ENCODE measurements around the gene TJP1.

Gene TJP1

DNA sequence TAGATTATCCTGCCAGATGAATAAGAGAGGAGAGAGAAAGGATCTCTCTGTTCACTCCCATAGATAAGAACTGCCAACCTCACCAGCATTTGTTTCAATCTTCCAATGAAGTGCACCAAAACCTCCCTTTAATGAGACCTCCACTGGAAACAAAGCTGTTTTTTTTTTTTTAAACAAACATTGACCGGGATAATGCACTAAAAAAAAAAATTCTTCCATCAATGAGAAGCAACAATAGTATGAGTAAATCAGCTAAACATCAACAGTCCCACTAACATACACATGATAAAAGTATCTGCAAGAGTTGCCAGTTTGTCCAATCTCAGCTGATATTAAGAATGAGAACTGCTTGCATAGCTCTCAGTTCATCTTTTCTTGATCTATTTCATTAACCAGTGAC, 19.9 kb downstream of the TJP1 start:
- H3K27me3 ChIP-seq (ENCODE audit: insufficient read depth, low read depth, severe bottlenecking) = no peaks in the 10 kb centered on the region
- no peak for DNase-seq
- H3K36me3 ChIP-seq = peaks cover 16% of the 10 kb centered on the region
- TF ChIP-seq, protein P1, sequence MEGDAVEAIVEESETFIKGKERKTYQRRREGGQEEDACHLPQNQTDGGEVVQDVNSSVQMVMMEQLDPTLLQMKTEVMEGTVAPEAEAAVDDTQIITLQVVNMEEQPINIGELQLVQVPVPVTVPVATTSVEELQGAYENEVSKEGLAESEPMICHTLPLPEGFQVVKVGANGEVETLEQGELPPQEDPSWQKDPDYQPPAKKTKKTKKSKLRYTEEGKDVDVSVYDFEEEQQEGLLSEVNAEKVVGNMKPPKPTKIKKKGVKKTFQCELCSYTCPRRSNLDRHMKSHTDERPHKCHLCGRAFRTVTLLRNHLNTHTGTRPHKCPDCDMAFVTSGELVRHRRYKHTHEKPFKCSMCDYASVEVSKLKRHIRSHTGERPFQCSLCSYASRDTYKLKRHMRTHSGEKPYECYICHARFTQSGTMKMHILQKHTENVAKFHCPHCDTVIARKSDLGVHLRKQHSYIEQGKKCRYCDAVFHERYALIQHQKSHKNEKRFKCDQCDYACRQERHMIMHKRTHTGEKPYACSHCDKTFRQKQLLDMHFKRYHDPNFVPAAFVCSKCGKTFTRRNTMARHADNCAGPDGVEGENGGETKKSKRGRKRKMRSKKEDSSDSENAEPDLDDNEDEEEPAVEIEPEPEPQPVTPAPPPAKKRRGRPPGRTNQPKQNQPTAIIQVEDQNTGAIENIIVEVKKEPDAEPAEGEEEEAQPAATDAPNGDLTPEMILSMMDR (IDR thresholded peaks at IDR 0.05; ENCODE audit: low read depth, low read length) = no peak
- H3K27ac ChIP-seq = no peak overlapping the region
- no peak overlapping the region for H3K4me3 ChIP-seq (ENCODE audit: low read depth, low read length)
- H3K9me3 ChIP-seq (ENCODE audit: severe bottlenecking) = no peaks in the 10 kb centered on the region

DNA sequence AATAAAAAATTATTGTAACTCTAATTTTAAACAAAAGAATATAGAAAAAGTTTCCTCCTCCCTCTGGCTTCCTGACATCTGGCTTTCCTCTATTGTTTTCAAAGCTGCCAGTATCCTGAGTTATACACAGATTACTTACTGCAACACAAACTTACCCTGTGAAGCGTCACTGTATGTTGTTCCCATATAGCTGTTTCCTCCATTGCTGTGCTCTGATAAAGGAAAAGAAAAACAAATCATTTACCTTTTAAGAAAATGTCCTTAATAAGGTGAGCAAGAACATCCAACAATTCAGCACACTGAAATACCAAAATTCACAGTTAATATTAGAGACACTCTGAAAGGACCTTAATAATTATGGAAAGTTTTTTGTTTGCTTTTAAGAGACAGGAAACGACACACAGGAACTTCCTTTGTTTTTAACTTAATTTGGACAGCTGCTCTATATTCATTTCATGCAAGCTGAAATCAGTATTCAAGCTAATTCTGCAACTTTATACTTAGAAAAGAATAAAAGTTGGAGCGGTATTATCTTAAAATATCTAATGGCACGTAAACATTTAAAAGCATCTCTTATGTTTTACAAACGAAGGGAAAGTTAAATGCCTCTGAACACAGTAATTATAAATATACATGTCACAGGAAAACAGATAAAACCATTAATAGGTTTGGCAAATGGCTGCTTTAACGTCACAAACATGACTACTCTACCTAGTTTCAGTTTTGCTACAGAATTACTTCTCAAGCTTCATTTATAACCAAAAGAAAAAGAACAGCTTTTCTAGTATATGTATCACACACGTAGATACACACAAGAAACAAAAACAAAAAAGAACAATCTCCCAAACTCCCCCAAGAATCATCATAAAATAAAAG, 21.5 kb downstream of the TJP1 start:
- Histone ChIP-seq H3K36me3 (peaks cover 19% of the 10 kb centered on the region), H3K27ac (no peak overlapping the region), H3K9me3 (ENCODE audit: severe bottlenecking) (no peaks in the 10 kb centered on the region), H3K27me3 (ENCODE audit: insufficient read depth, low read depth, severe bottlenecking) (no peaks in the 10 kb centered on the region), H3K4me3 (ENCODE audit: low read depth, low read length) (no peak overlapping the region)
- DNase-seq = no peak
- TF ChIP-seq, protein P1 (IDR thresholded peaks at IDR 0.05; ENCODE audit: low read depth, low read length) = no peak

DNA sequence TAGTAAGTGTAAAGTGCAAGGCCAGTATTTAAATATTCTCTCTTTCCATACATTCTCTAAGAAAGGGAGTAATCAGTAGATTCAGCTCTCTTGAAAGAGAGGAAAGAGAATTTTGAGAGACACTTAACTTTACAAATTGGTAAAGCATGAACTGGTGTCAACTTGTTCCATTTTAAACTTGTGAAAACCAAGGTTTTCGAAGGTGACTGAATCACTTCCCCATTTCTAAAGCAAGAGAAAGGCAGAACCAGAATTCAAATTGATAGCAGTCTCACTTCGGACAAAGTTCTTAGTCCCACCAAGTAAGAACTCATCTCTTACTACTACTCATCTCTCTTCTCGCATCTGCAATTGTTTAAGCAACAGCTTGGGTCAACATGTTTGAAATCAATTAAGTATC, 22.4 kb downstream of the TJP1 start:
- TF ChIP-seq, protein P1 (IDR thresholded peaks at IDR 0.05; ENCODE audit: low read depth, low read length) = no peak
- Histone ChIP-seq H3K4me3 (ENCODE audit: low read depth, low read length) (no peak overlapping the region), H3K27ac (no peak overlapping the region), H3K36me3 (peaks cover 19% of the 10 kb centered on the region), H3K27me3 (ENCODE audit: insufficient read depth, low read depth, severe bottlenecking) (no peaks in the 10 kb centered on the region), H3K9me3 (ENCODE audit: severe bottlenecking) (no peaks in the 10 kb centered on the region)
- DNase-seq = no peak

DNA sequence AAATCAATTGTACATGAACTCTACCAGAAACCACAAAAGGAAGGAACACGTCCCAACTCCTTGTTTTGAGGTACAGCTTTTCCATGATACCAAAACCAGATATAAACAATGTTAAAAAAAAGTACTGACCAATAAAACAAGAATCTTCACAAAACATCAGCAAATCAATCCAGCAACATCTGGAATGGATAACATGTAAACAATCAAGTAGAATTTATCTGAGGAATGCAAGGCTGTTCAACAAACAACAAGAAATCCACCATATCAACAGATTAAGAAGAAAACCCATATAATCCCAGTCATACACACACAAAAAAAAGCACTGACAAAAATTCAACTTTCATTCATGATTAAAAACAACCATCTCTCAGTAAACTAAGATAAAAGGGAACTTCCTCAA, 26.7 kb downstream of the TJP1 start:
- no peak overlapping the region for H3K27ac ChIP-seq
- no peaks in the 10 kb centered on the region for H3K27me3 ChIP-seq (ENCODE audit: insufficient read depth, low read depth, severe bottlenecking)
- H3K9me3 ChIP-seq (ENCODE audit: severe bottlenecking) = no peaks in the 10 kb centered on the region
- TF ChIP-seq, protein P1 (IDR thresholded peaks at IDR 0.05; ENCODE audit: low read depth, low read length) = no peak
- peaks cover 37% of the 10 kb centered on the region for H3K36me3 ChIP-seq
- no peak overlapping the region for H3K4me3 ChIP-seq (ENCODE audit: low read depth, low read length)
- DNase-seq = no peak

DNA sequence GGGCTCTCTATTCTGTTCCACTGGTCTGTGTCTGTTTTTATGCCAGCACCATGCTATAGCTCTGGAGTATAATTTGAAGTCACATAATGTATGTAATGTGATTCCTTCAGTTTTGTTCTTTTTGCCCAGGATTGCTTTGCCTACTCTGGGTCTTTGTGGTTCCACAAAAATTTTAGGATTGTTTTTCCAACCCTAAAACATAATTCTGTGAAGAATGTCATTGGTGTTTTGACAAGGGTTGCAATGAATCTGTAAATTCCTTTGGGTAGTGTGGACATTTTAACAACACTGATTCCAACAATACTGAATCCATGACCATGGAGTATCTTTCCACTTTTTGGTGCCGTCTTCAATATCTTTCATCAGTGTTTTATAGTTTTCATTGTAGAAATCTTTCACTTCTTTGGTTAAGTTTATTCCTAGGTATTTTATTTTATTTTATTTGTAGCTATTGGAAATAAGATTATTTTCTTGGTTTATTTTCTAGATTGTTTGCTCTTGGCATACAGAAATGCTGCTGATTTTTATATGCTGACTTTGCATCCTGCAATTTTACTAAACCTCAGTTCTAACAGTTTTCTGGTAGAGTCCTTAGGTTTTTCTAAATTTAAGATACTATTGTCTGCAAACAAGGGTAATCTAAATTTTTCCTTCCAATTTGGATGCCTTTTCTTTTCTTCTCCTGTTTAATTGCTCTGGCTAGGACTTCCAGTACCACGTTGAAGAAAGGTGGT, 29.7 kb downstream of the TJP1 start:
- Histone ChIP-seq H3K9me3 (ENCODE audit: severe bottlenecking) (no peaks in the 10 kb centered on the region), H3K27ac (no peak overlapping the region), H3K4me3 (ENCODE audit: low read depth, low read length) (no peak overlapping the region), H3K27me3 (ENCODE audit: insufficient read depth, low read depth, severe bottlenecking) (no peaks in the 10 kb centered on the region), H3K36me3 (peaks cover 22% of the 10 kb centered on the region)
- no peak for DNase-seq
- TF ChIP-seq, protein P1 (IDR thresholded peaks at IDR 0.05; ENCODE audit: low read depth, low read length) = no peak
